Stomach (tissue), 9 donors: ENCODE data around the gene TBC1D2. TPM values are rescaled to one million over a fixed set of nuclear protein-coding genes. Genes with fewer than 3 reads are reported as not detected.

Experiments used
- DNase-seq, 2 donors: peaks; one replicate each; pipeline versions ENCODE4 v3.0.0 to v3.0.0-alpha.2; 2013 to 2019
- H3K27ac ChIP-seq, 5 donors: fragments of 200-600 bp in 4 of 5; sonication (generic) in 4 of 5; one replicate each; pipeline ENCODE4 v1.5.1; 2013 to 2019; ENCODE audit warnings: mild to moderate bottlenecking in 1 of 5, moderate library complexity in 1 of 5
- H3K27me3 ChIP-seq, 3 donors: fragments of 200-600 bp; sonication (generic); one replicate each; pipeline ENCODE4 v1.5.1; 2017 to 2019; ENCODE audit warnings: mixed run types in 1 of 3
- H3K36me3 ChIP-seq, 4 donors: fragments of 200-600 bp; sonication (generic); 1 replicate in 3 of 4; 2 replicates in 1 of 4; pipeline ENCODE4 v1.5.1; 2016 to 2019
- H3K4me1 ChIP-seq, 4 donors: fragments of 200-600 bp; sonication (generic); one replicate each; pipeline ENCODE4 v1.5.1; 2016 to 2019
- H3K4me3 ChIP-seq, 4 donors: fragments of 200-600 bp; sonication (generic) in 3 of 4; one replicate each; pipeline ENCODE4 v1.5.1; 2016 to 2019; ENCODE audit warnings: mild to moderate bottlenecking in 1 of 4
- H3K9me3 ChIP-seq, 4 donors: fragments of 200-600 bp; sonication (generic); one replicate each; pipeline ENCODE4 v1.5.1; 2016 to 2019
- EP300 ChIP-seq: sonication (generic); formaldehyde crosslinking; IDR thresholded peaks from one replicate; pipeline ENCODE4 v1.6.1; 2017; ENCODE audit warnings: antibody characterized with exemption
- POLR2A ChIP-seq, 4 donors: fragments of 450-650 bp; IDR thresholded peaks; one replicate each; pipeline ENCODE4 v1.6.1; 2016; ENCODE audit warnings: antibody characterized with exemption in 4 of 4, control low read depth in 2 of 4, mild to moderate bottlenecking in 1 of 4, moderate library complexity in 1 of 4
- POLR2AphosphoS5 ChIP-seq, 3 donors: sonication (generic); formaldehyde crosslinking; IDR thresholded peaks; one replicate each; pipeline ENCODE4 v1.6.1; 2016; ENCODE audit warnings: antibody characterized with exemption in 3 of 3
- WGBS, 5 donors: extraction: QIAGEN DNeasy Blood & Tissue Kit in 3 of 5; methylation state at CpG; one replicate each; pipeline versions ENCODE4 v1.1.5 to v1.1.7; 2013 to 2018; 5-methylcytosine and 5-hydroxymethylcytosine counted together
- intact Hi-C: fragments of 100-400 bp; cut with DNase I; formaldehyde crosslinking; loops from one replicate; pipeline ENCODE4 v1.15.1; 2023; ENCODE audit warnings: low total_unique reads
- polyA plus RNA-seq, 3 donors: library from polyadenylated mRNA; stranded (reverse); fragments of 200-250 nt; gene quantifications; one replicate each; pipeline ENCODE4 v1.2.3, GENCODE V29; 2013
- small RNA-seq, 4 donors: library from RNA; depleted of rRNA; stranded (forward); fragments of <200 nt; gene quantifications; one replicate each; pipeline ENCODE3, GENCODE V24; 2016
- total RNA-seq, 5 donors: library from RNA; depleted of rRNA; stranded (reverse); fragments of >200 nt; gene quantifications; one replicate each; pipeline versions ENCODE4 v1.1.0 to v1.2.3, GENCODE V29; 2014 to 2016
- TF ChIP-seq, protein P1 (sequence below), 7 experiments: fragments of 450-650 bp in 4 of 7; fragments of 200-600 bp in 3 of 7; sonication (generic) in 3 of 7; IDR thresholded peaks; one replicate each; pipeline ENCODE4 v1.5.1; 2016 to 2019; ENCODE audit warnings: antibody characterized with exemption in 7 of 7, control low read depth in 2 of 7, mild to moderate bottlenecking in 1 of 7
- donor health status: healthy with polysubstance abuse.
- donor health status: Bipolar disorder and iron deficiency.
- donor health status: healthy.

The TBC1D2 gene
- total and polyA plus RNA-seq, 8 donors: 2.9 to 36.4 (median 15.9) TPM

DNA sequence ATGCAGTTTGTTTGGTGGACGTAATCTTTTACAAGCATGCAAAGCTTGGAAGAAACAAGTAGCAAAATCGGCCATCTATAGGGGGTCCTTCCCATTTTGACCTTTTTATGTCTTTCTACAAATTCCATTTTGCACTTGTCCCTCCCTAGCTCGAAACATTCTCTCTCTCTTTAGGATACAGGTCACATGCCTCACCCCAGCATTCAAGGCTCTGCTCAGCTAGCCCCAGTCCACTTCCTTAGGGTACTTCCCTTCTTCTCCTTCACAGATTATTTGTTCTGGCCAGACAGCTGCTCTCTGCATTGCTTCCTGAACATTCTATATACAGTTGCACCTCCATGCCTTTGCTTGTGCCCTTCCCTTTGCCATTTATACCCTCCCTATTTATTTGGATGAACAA is 104.7 kb downstream of the TBC1D2 start:
- Histone ChIP-seq H3K36me3 (no peaks in the 10 kb centered on the region), H3K27me3 (no peaks in the 10 kb centered on the region), H3K27ac (no peak overlapping the region), H3K4me1 (peaks cover 6 to 18% (median 10%) of the 10 kb centered on the region in 4 donors), H3K4me3 (no peak overlapping the region), H3K9me3 (no peaks in the 10 kb centered on the region)
- TF ChIP-seq, protein P1, sequence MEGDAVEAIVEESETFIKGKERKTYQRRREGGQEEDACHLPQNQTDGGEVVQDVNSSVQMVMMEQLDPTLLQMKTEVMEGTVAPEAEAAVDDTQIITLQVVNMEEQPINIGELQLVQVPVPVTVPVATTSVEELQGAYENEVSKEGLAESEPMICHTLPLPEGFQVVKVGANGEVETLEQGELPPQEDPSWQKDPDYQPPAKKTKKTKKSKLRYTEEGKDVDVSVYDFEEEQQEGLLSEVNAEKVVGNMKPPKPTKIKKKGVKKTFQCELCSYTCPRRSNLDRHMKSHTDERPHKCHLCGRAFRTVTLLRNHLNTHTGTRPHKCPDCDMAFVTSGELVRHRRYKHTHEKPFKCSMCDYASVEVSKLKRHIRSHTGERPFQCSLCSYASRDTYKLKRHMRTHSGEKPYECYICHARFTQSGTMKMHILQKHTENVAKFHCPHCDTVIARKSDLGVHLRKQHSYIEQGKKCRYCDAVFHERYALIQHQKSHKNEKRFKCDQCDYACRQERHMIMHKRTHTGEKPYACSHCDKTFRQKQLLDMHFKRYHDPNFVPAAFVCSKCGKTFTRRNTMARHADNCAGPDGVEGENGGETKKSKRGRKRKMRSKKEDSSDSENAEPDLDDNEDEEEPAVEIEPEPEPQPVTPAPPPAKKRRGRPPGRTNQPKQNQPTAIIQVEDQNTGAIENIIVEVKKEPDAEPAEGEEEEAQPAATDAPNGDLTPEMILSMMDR (IDR thresholded peaks at IDR 0.05): no peak
- no peak for TF ChIP-seq POLR2A (IDR thresholded peaks at IDR 0.05)
- no peak for TF ChIP-seq POLR2AphosphoS5 (IDR thresholded peaks at IDR 0.05)
- no peak for TF ChIP-seq EP300
- no peak for DNase-seq
- WGBS, 5 donors: 79 to 89% (median 85%) methylated on average over 3 of the region's 3 CpGs
- intact Hi-C loops: no loop called here

DNA sequence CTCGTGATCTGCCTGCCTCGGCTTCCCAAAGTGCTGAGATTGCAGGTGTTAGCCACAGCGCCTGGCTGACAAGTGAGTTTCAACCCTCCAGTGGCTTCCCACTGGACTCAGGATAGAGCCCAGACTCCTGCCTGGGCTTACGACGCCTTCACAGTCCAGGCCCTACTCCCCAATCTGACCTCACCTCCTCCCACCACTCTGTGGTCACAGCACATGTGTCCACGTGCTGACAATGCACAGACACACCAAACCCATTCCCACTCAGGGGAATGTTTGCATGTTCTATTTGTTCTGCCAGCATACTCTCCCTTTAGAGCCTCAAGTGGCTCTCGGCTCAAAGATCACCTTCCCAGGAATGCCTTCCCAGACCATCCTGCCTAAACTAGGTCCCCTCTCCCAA is 105.3 kb downstream of the TBC1D2 start:
- 78 to 85% (median 80%) methylated on average over 7 of the region's 7 CpGs for WGBS, 5 donors
- DNase-seq: no peak
- intact Hi-C loops: no loop called here

DNA sequence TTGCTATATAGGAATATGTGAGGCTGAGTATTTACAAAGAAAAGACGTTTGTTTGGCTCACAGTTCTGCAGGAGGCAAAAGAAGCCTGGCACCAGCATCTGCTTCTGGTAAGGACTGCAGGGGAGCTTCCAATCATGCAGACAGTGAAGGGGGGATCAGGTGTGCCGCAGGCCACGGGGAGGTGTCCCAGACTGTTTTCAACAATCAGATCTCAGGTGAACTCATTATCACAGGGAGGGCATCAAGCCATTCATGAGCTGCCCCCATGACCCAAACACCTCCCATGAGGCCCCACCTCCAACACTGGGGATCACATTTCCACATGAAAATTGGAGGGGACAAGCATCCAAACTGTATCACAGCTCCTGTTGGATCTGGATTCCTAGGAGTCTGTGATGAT is 106.0 kb downstream of the TBC1D2 start:
- Histone ChIP-seq H3K4me1 (peaks cover 19 to 31% (median 22%) of the 10 kb centered on the region in 4 donors), H3K27ac (no peak overlapping the region), H3K36me3 (no peaks in the 10 kb centered on the region), H3K27me3 (no peaks in the 10 kb centered on the region), H3K4me3 (no peak overlapping the region), H3K9me3 (no peaks in the 10 kb centered on the region)
- 51 to 64% (median 57%) methylated on average over 3 of the region's 3 CpGs for WGBS, 5 donors
- DNase-seq: no peak
- intact Hi-C loops: no loop called here
- TF ChIP-seq, protein P1 (IDR thresholded peaks at IDR 0.05): no peak
- no peak for TF ChIP-seq POLR2AphosphoS5 (IDR thresholded peaks at IDR 0.05)
- TF ChIP-seq EP300: no peak
- TF ChIP-seq POLR2A (IDR thresholded peaks at IDR 0.05): no peak

More for the DNA sequence above, 105.3 kb downstream of the TBC1D2 start:
- Histone ChIP-seq H3K27me3 (no peaks in the 10 kb centered on the region), H3K4me3 (no peak overlapping the region), H3K9me3 (no peaks in the 10 kb centered on the region), H3K4me1 (peaks cover 11 to 24% (median 15%) of the 10 kb centered on the region in 4 donors), H3K27ac (no peak overlapping the region), H3K36me3 (no peaks in the 10 kb centered on the region)
- TF ChIP-seq POLR2A (IDR thresholded peaks at IDR 0.05) (no peak), EP300 (no peak), POLR2AphosphoS5 (IDR thresholded peaks at IDR 0.05) (no peak)
- TF ChIP-seq, protein P1 (IDR thresholded peaks at IDR 0.05): no peak

Small RNA genes lying within 50 kb of the gene (small RNA-seq; reads per million reads assigned to genes)
- gene MIR6854: 0 reads per million in 4 donors

Other genes with a start within 250 kb of the TBC1D2 start
- gene NANS, start 198.9 kb downstream of the TBC1D2 start, total RNA-seq: 100 to 1,000 TPM in 1 of 5 donors, 10 to 100 TPM in 4; 12.1 to 261 (median 82.1) TPM
- gene NANS, start 198.9 kb downstream of the TBC1D2 start, polyA plus RNA-seq: 100 to 1,000 TPM in 2 of 3 donors, 10 to 100 TPM in 1; 95.3 to 143 (median 104) TPM
- gene TRIM14, start 136.4 kb downstream of the TBC1D2 start, total RNA-seq: 100 to 1,000 TPM in 1 of 5 donors, 10 to 100 TPM in 3, 1 to 10 TPM in 1; 7.7 to 249 (median 17.4) TPM
- 1 to 10 TPM; 4.7 to 6.1 (median 6.0) TPM for gene TRIM14, start 136.4 kb downstream of the TBC1D2 start, polyA plus RNA-seq
- gene CORO2A, start 63.0 kb downstream of the TBC1D2 start, total RNA-seq: 10 to 100 TPM in 4 of 5 donors, 1 to 10 TPM in 1; 4.5 to 26.7 (median 11.3) TPM
- 10 to 100 TPM in 1 of 3 donors, 1 to 10 TPM in 2; 2.8 to 10.8 (median 7.3) TPM for gene CORO2A, start 63.0 kb downstream of the TBC1D2 start, polyA plus RNA-seq